GM19395 (cell line): ENCODE measurements around the gene WFIKKN2.

Experiments
- ATAC-seq: cut with Tn5 transposase; IDR thresholded peaks from one replicate; pipeline ENCODE4 v1.9.1; 2021; ENCODE audit warnings: mild to moderate bottlenecking, moderate library complexity; ENCODE audit not compliant: unreplicated experiment

The WFIKKN2 gene

GRCh38 chr17:50833510-50834428 is 1.6 kb upstream of the WFIKKN2 start:
- no peak for ATAC-seq

- ATAC-seq: no peak
Observed at GRCh38 chr17:50834429-50835300, 721 bp upstream of the WFIKKN2 start.

- ATAC-seq: no peak
Observed at GRCh38 chr17:50836826-50837225, 1.4 kb downstream of the WFIKKN2 start.

GRCh38 chr17:50837286-50837979 is 2.0 kb downstream of the WFIKKN2 start:
- ATAC-seq: no peak

GRCh38 chr17:50837980-50838954 is 2.9 kb downstream of the WFIKKN2 start:
- no peak for ATAC-seq

GRCh38 chr17:50839591-50840310 is 4.4 kb downstream of the WFIKKN2 start:
- ATAC-seq: no peak

- ATAC-seq: no peak
Observed at GRCh38 chr17:50840311-50840851, 5.0 kb downstream of the WFIKKN2 start.

- ATAC-seq: no peak
Observed at GRCh38 chr17:50841277-50841948, 6.0 kb downstream of the WFIKKN2 start.

GRCh38 chr17:50841949-50842354 is 6.6 kb downstream of the WFIKKN2 start:
- ATAC-seq: no peak

GRCh38 chr17:50842506-50843149 is 7.2 kb downstream of the WFIKKN2 start:
- no peak for ATAC-seq

- no peak for ATAC-seq
Observed at GRCh38 chr17:50843150-50843905, 7.9 kb downstream of the WFIKKN2 start.

- no peak for ATAC-seq
Observed at GRCh38 chr17:50844117-50844700, 8.8 kb downstream of the WFIKKN2 start.

- ATAC-seq: no peak
Observed at GRCh38 chr17:50845240-50846147, 10.1 kb downstream of the WFIKKN2 start.

- ATAC-seq: no peak
Observed at GRCh38 chr17:50847566-50847965, 12.2 kb downstream of the WFIKKN2 start.

GRCh38 chr17:50848039-50848438 is 12.7 kb downstream of the WFIKKN2 start:
- ATAC-seq: no peak

- no peak for ATAC-seq
Observed at GRCh38 chr17:50848711-50849110, 13.3 kb downstream of the WFIKKN2 start.
